HTERT RPE-1 (cell line): ENCODE measurements around the gene KAZN.

Source experiments
- in situ Hi-C: fragments of 300-500 bp; cut with MboI; formaldehyde crosslinking; loops from 4 replicates; pipeline ENCODE4 v1.14.3; 2020; ENCODE audit warnings: low sequenced_read_pairs

KAZN gene

GRCh38 chr1:14706631-14707030 is 108.1 kb downstream of the KAZN start:
- in situ Hi-C loops: no loop called here

DNA sequence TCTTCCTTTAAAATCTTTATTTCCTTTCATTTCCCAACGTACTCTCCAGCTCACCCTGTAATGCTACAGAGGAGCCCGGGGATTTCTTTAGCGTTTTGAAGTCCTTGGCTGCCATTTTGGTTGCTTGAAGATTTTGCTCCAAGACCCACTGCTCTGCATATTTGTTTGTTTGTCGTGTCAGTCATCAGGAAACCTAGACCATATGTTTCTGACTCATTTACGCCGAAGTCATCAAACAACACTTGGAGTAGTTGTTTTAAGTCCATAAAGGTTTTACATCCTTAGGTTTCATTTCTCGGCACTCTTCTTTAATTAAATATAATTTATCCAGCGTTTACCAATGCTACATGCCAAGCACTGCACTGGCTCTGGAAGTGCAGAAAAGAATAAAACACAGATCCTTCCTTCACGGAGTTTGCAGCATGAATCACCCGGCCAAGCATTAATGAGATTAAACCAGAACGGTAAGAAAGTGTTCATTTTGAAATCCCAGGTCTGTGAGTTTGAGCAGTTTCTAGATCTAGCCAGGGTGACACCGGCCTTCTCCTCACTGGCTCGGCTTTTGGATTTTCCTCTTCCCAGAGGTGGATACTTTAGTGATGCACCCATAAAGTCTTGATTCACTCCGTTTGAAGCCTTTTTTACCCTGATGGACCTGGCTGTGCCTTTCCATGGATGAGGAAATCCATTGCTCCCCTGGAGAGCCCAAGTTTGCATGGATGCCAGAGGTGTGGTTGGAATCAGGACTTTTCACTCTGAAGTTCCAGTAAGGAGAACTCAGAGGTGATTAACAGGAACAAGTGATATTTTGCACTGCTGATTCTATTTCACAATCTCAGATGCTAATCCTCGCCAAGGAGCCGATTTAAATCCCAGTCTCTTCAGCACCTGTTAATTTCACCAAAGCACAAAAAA is 109.3 kb downstream of the KAZN start:
- in situ Hi-C loops: no loop called here

DNA sequence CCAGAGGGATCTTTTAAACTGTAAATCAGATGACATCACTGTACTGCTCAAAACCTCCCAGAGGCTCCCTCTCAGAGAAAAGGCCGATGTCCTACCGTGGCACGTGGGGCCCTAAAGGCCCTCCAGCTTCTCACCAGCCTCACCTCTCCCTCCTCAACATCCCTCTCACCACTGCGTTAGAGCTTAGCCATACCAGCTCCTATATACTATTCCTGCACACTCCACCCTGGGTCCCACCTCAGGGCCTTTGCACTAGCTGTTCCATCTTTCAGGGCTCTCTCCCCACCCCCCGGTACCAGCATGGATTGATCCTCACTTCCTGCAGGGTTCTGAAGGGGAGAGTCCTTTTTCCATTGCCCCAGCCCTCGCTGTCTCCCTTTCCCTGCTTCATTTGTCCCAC is 111.8 kb downstream of the KAZN start:
- in situ Hi-C loops: no loop called here

DNA sequence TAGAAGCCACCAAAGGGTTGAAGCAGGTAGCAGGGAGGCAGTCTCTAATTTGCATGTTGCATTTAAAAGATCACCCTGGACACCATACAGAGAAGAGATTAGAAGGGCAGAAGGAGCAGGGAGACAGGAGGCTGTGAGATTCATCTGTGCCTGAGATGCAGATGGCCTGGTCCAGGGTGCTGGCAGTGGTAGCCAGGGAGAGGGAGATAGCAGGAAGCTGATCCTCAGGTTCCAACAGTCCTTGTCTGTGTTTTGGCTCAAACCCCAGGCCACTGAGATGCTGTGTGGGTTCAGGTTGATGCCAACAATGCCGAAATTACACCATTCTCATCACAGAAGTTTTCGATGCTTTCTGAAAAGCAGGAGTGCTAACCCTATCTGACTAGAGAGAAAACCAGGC is 113.7 kb downstream of the KAZN start:
- in situ Hi-C loops: no loop called here

GRCh38 chr1:14713077-14713476 is 114.6 kb downstream of the KAZN start:
- in situ Hi-C loops: no loop called here

- in situ Hi-C loops: no loop called here
These were observed 116.8 kb downstream of the KAZN start for GRCh38 chr1:14715266-14715665.

GRCh38 chr1:14715802-14716201 is 117.3 kb downstream of the KAZN start:
- in situ Hi-C loops: no loop called here

DNA sequence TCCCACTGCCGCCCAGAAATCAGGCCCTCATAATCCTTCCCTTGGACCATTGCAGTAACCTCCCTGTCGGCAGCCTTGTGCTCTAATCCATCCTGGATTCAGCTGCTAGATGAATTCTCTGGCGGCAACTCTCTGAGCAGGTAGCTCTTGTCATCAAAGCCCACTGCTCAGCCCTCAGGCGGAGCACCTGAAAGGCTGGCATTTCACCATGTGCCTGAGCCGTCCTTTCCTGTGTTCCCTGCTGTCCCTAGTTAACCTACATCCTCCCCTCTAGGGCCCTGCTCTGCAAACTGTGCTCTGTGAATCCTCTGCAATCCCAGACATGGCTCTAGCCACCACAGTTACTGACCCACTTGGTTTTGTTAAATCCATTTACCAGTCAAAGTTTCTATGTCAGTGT is 118.0 kb downstream of the KAZN start:
- in situ Hi-C loops: no loop called here

DNA sequence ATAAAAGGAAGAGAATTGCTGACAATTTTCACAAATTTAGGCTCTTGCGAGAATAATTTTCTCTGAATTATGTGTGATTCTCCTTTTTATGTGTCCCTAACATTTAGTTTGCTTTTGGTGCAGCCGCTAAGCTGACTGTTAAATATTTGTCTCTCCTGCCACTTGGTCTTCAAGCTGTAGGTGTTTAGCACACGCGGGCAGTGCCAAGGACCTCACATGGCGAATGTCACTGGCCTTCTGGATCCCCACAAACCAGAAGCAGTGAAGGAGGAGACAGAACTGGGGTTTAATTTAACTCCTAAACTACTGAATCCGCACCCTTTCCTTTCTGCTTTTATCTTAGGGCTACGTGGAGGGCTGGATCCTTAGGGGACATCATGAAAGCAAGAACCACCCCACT is 120.0 kb downstream of the KAZN start:
- in situ Hi-C loops: no loop called here

DNA sequence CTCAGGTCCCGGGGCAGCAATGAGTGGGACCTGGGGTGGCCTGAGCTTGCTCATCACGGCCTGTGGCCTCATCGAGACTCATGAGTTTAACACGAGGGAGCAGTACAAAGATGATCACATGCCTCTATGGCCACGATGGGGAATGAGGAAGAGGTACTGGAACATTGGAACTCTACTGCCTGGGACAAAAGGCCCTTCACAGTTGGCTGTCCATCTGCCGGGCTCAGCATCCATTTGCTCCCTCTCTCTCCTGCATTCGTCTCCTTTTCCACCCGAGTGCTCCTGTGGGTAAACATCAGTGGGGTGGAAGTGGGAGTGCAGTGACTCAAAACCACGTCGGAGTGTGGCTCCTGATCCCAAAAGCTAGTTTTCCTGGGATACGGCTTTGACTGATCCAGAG is 124.9 kb downstream of the KAZN start:
- in situ Hi-C loops: no loop called here

DNA sequence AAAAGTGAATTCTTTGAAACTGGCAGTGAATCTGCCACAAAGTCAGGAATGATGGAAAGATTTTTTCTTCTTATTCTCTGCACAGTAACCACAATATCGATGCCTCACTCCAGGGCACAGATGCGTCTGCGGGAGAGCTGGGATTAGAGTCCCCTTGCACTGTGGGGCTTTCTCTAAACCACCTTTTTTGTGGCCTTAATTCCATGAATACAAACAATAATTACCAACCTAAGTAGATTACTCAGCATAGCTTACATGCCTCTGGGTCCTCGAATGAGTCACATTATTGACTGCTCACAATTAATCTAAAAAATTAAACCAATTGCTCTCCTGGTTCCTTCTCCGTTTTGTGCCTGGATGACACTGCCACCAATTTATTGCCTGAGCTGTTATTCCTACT is 125.8 kb downstream of the KAZN start:
- in situ Hi-C loops: no loop called here

DNA sequence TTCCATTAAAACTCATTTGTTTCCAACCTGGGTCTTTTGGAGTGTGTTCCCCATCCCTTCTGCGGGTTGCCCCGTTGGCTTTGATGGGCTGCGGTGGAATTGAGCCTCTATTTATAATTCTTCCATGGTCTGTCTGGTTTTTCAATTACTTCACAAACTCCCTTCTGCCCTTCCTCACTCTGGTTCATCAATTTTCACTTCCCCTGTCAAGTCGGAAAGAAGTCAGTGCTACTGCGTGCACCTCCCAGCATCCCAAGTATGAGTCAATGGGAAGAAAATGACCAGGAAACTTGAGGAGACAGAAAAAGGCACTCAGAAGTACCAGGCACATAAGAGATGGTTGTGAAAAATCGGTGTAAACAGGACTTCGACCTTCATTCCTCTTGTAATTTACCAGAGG is 126.2 kb downstream of the KAZN start:
- in situ Hi-C loops: no loop called here

GRCh38 chr1:14725238-14725637 is 126.8 kb downstream of the KAZN start:
- in situ Hi-C loops: no loop called here

GRCh38 chr1:14725695-14726094 is 127.2 kb downstream of the KAZN start:
- in situ Hi-C loops: no loop called here

GRCh38 chr1:14726606-14727005 is 128.1 kb downstream of the KAZN start:
- in situ Hi-C loops: no loop called here

GRCh38 chr1:14728516-14728915 is 130.0 kb downstream of the KAZN start:
- in situ Hi-C loops: no loop called here

DNA sequence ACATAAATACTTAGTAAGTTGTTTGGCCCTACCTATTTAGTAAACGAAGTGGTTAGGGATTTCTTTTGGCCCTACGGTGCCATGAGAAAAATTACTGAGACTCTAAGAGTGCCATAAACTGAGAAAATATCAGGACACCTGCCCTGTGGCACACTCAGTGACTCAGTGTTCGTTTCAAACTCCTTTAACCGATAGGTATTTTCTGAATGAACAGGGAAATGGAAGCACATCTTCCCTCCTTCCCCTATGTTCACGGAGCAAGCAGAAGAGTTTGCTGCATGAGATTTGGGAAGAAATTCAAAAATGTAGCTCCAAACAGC is 134.2 kb downstream of the KAZN start:
- in situ Hi-C loops: no loop called here

DNA sequence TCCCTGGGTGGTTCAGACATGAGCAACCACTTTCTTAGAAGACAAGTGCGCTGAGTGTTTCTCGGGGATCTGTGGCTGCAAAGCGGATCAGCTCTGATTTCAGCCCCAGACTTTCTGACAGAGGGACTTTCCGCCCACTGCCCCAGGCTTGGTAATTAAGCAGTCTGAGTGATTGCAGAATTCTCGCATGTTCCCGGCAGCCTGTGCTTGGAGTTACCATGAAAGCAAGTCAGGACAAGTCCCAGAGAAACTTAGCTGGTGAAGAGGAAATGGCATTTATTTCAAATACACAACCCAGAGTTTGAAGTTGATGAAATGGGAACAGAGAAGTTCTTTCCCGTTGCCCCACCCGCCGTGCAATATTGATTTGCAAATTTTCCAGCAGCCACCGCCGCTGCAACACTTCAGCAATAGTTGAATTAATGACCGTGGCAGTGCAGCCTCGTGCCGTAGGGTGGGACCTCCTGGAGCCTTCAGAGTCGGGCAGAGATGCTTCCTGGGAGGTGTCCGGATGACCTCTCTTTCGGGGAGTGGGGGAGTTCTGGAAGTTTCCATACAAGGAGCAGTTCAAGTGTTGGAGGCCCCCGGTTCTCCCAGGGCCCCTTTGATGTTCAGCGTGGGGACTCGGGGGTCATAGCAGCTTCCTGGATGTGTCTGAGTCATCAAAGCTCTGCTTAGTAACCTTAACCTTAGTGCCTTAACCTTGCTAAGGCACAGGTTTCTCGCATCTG is 134.7 kb downstream of the KAZN start:
- in situ Hi-C loops: no loop called here

DNA sequence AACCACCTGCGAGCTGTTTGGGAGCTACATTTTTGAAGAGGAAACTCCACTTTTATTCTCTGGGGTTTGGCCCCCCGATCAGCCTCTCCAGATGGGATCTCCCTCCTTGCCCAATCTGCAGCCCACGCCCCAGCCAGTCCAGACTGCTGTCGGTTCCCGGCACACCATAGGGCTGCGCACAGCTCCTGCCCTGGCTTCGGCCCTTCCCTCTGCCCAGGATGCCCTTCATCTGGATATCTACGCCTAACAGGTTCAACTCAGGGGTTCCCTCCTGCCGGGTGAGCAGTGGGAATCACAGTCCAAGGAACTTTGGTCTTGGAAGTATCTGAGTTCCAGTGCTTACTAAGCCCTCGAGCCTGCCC is 135.3 kb downstream of the KAZN start:
- in situ Hi-C loops: no loop called here

- in situ Hi-C loops: no loop called here
These were observed 137.4 kb downstream of the KAZN start for GRCh38 chr1:14735841-14736240.

DNA sequence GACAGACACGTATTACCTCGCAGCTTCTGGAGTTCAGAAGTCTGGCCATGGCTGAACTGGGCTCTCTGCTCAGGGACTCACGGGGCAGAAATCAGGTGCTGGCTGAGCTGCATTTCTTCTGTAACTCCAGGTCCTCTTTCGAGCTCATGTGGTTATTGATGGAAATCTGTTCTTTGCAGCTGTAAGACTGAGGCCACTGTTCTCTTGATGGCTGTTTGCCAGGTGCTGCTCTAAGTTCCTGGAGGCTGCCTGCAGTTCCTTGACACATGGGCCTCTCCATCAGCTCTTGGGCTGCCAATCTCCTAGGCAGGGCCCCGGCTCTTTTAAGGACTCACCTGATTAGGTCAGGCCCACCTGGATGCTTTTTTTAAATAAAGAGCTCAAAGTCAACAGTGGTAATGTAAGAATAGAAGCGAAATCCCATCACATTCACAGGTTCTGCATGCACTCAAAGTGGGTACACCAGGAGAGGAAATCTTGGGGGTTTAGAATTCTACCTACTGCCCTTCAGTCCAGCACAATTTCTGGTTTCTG is 139.1 kb downstream of the KAZN start:
- in situ Hi-C loops: no loop called here

DNA sequence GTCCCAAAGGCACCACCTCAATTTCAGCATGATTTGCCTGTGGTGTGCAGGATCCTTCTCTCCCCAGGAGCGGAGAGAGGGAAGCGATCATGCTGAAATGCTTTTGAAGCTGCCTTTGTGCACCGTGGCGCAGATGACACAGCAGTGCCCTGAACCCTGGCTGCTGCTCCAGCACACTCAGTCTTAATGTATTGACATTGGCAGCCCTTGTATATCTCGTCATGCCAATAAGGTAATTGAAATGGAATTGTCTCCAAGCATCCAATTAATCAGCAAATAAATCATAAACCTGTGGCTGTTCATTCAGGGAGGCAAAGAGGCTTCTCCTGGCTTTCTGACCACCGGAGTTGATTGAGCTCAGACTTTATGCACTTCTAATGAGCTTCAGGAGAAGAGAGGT is 139.8 kb downstream of the KAZN start:
- in situ Hi-C loops: no loop called here
